Smooth muscle cell (in vitro differentiated cells): ENCODE data around the gene PID1. TPM values are rescaled to one million over a fixed set of nuclear protein-coding genes. Genes with fewer than 3 reads are reported as not detected.
"Not testable (repeated sequence)": the region's sequence is repeated elsewhere in the genome, so short reads cannot be mapped to it uniquely, and the experiment has no call there.

ENCODE experiments used
- DNase-seq: peaks from one replicate; lab custom pipeline; 2025; ENCODE audit not compliant: unreplicated experiment; lab: John Stamatoyannopoulos, UW
- H2AFZ ChIP-seq: fragments of 200-600 bp; sonication (generic); 2 replicates; pipeline ENCODE4 v1.6.0; 2016; ENCODE audit warnings: antibody characterized with exemption, low read depth, mild to moderate bottlenecking
- H3F3A ChIP-seq: fragments of 200-600 bp; sonication (generic); 2 replicates; pipeline ENCODE4 v1.6.0; 2017; ENCODE audit warnings: antibody characterized with exemption, low read depth
- H3K27ac ChIP-seq: fragments of 200-600 bp; sonication (generic); 2 replicates; pipeline ENCODE4 v1.5.1; 2016; ENCODE audit warnings: low read depth, mild to moderate bottlenecking
- H3K27me3 ChIP-seq: fragments of 200-600 bp; sonication (generic); 2 replicates; pipeline ENCODE4 v1.6.1; 2016; ENCODE audit warnings: low read depth, mild to moderate bottlenecking
- H3K36me3 ChIP-seq: fragments of 200-600 bp; sonication (generic); 2 replicates; pipeline ENCODE4 v1.5.1; 2016; ENCODE audit warnings: low read depth
- H3K4me1 ChIP-seq: fragments of 200-600 bp; sonication (generic); 2 replicates; pipeline ENCODE4 v1.5.1; 2016; ENCODE audit warnings: low read depth
- H3K4me2 ChIP-seq: fragments of 200-600 bp; sonication (generic); 2 replicates; pipeline ENCODE4 v1.6.0; 2016; ENCODE audit warnings: mild to moderate bottlenecking
- H3K4me3 ChIP-seq: fragments of 200-600 bp; sonication (generic); 2 replicates; pipeline ENCODE4 v1.5.1; 2016; ENCODE audit warnings: mild to moderate bottlenecking
- H3K79me2 ChIP-seq: fragments of 200-600 bp; sonication (generic); 2 replicates; pipeline ENCODE4 v1.6.0; 2016; ENCODE audit warnings: low read depth, mild to moderate bottlenecking
- H3K9ac ChIP-seq: fragments of 200-600 bp; sonication (generic); 2 replicates; pipeline ENCODE4 v1.6.0; 2016; ENCODE audit warnings: low read depth
- H3K9me3 ChIP-seq: fragments of 200-600 bp; sonication (generic); replicated peaks from 2 replicates; pipeline ENCODE4 v1.5.1; 2016; ENCODE audit warnings: low read depth
- H4K20me1 ChIP-seq: fragments of 200-600 bp; sonication (generic); 2 replicates; pipeline ENCODE4 v1.6.0; 2016; ENCODE audit warnings: low read depth
- CTCF ChIP-seq: fragments of 200-600 bp; sonication (generic); IDR thresholded peaks from 2 replicates; pipeline ENCODE4 v1.5.1; 2017; ENCODE audit warnings: borderline replicate concordance, mild to moderate bottlenecking, antibody characterized with exemption; ENCODE audit not compliant: insufficient read depth, poor library complexity, severe bottlenecking
- WGBS: methylation state at CpG from one replicate; pipeline ENCODE4 v1.1.7; 2016; ENCODE audit warnings: low lambda C conversion rate; 5-methylcytosine and 5-hydroxymethylcytosine counted together
- polyA plus RNA-seq: library from polyadenylated mRNA; unstranded; fragments of >200 nt; fragmentation: Nextera tagmentation; extraction: Ambion mirVana; gene quantifications from 2 replicates; pipeline ENCODE4 v1.2.1, GENCODE V29; 2016
- total RNA-seq: library from RNA; depleted of rRNA; stranded (reverse); fragments of >200 nt; gene quantifications from 2 replicates; pipeline ENCODE4 v1.2.3, GENCODE V29; 2014

The PID1 gene
- total and polyA plus RNA-seq, 2 experiments from 2014 or later, result 18.1 to 45.3 TPM

GRCh38 chr2:229195346-229195947, 75.6 kb downstream of the PID1 start:
- H3K9me3 ChIP-seq, result no peaks in the 10 kb centered on the region
- no peaks in the 10 kb centered on the region for H4K20me1 ChIP-seq
- no peak overlapping the region for H3K4me3 ChIP-seq
- no peak for DNase-seq
- H3K9ac ChIP-seq, result no peak overlapping the region
- no peaks in the 10 kb centered on the region for H3F3A ChIP-seq
- TF ChIP-seq CTCF, result no peak
- H3K79me2 ChIP-seq, result peaks cover 32% of the 10 kb centered on the region
- no peak overlapping the region for H3K27ac ChIP-seq
- no peak overlapping the region for H3K4me2 ChIP-seq
- no peaks in the 10 kb centered on the region for H3K36me3 ChIP-seq
- H2AFZ ChIP-seq, result no peak overlapping the region
- H3K27me3 ChIP-seq, result no peaks in the 10 kb centered on the region
- WGBS, result 93% methylated on average over 1 of the region's 1 CpG
- H3K4me1 ChIP-seq, result no peaks in the 10 kb centered on the region

- Histone ChIP-seq H3K27me3 (no peaks in the 10 kb centered on the region), H3K4me1 (no peaks in the 10 kb centered on the region), H2AFZ (no peak overlapping the region), H3K4me3 (no peak overlapping the region), H3F3A (no peaks in the 10 kb centered on the region), H4K20me1 (no peaks in the 10 kb centered on the region), H3K79me2 (peaks cover 32% of the 10 kb centered on the region), H3K9ac (no peak overlapping the region), H3K27ac (no peak overlapping the region), H3K36me3 (no peaks in the 10 kb centered on the region), H3K9me3 (no peaks in the 10 kb centered on the region), H3K4me2 (no peak overlapping the region)
- TF ChIP-seq CTCF, result no peak
- DNase-seq, result no peak
- 63% methylated on average over 3 of the region's 3 CpGs for WGBS
Measured at GRCh38 chr2:229193281-229193680, 77.8 kb downstream of the PID1 start.

GRCh38 chr2:229191413-229191812, 79.7 kb downstream of the PID1 start:
- no peak for TF ChIP-seq CTCF
- no peak overlapping the region for H3K27ac ChIP-seq
- no peaks in the 10 kb centered on the region for H3K9me3 ChIP-seq
- no peak overlapping the region for H3K4me2 ChIP-seq
- no peak overlapping the region for H3K4me3 ChIP-seq
- H3K36me3 ChIP-seq, result no peaks in the 10 kb centered on the region
- WGBS, result 94% methylated on average over 1 of the region's 1 CpG
- no peaks in the 10 kb centered on the region for H3F3A ChIP-seq
- H3K27me3 ChIP-seq, result no peaks in the 10 kb centered on the region
- no peaks in the 10 kb centered on the region for H3K4me1 ChIP-seq
- peaks cover 26% of the 10 kb centered on the region for H3K79me2 ChIP-seq
- DNase-seq, result no peak
- H3K9ac ChIP-seq, result no peak overlapping the region
- no peak overlapping the region for H2AFZ ChIP-seq
- H4K20me1 ChIP-seq, result no peaks in the 10 kb centered on the region

GRCh38 chr2:229187123-229187522, 84.0 kb downstream of the PID1 start:
- 71% methylated on average over 4 of the region's 4 CpGs for WGBS
- H3K4me1 ChIP-seq, H3K27me3 ChIP-seq, H3K27ac ChIP-seq, H3K36me3 ChIP-seq, H3K4me3 ChIP-seq, H3K9me3 ChIP-seq, H3K79me2 ChIP-seq, DNase-seq, H2AFZ ChIP-seq, H3K9ac ChIP-seq, H3K4me2 ChIP-seq, H3F3A ChIP-seq, H4K20me1 ChIP-seq: not testable (repeated sequence)
